Loucy (cell line): ENCODE results near the gene ASXL3.

Source experiments
- CTCF ChIP-seq: fragments of 200-600 bp; sonication (generic); conservative IDR thresholded peaks from 2 replicates; pipeline ENCODE4 v1.5.1; 2014; ENCODE audit warnings: mild to moderate bottlenecking, antibody characterized with exemption, low read length
- EZH2phosphoT487 ChIP-seq: fragments of 200-600 bp; IDR thresholded peaks from 2 replicates; pipeline ENCODE4 v1.6.1; 2018; ENCODE audit warnings: antibody characterized with exemption, mild to moderate bottlenecking, moderate library complexity, borderline replicate concordance

GRCh38 chr18:33567705-33568104, 10.3 kb upstream of the ASXL3 start:
- TF ChIP-seq CTCF (no peak), EZH2phosphoT487 (no peak)
